ENCODE results near the gene EPS8L3. TPM values are rescaled to one million over a fixed set of nuclear protein-coding genes. Genes with fewer than 3 reads are reported as not detected.
A peak's percentile ranks its signal among the peaks of the same experiment; 100 is the strongest.

Gene EPS8L3
- total RNA-seq, 4 donors from 2014 or later, result 1.4 TPM; not detected in 3

DNA sequence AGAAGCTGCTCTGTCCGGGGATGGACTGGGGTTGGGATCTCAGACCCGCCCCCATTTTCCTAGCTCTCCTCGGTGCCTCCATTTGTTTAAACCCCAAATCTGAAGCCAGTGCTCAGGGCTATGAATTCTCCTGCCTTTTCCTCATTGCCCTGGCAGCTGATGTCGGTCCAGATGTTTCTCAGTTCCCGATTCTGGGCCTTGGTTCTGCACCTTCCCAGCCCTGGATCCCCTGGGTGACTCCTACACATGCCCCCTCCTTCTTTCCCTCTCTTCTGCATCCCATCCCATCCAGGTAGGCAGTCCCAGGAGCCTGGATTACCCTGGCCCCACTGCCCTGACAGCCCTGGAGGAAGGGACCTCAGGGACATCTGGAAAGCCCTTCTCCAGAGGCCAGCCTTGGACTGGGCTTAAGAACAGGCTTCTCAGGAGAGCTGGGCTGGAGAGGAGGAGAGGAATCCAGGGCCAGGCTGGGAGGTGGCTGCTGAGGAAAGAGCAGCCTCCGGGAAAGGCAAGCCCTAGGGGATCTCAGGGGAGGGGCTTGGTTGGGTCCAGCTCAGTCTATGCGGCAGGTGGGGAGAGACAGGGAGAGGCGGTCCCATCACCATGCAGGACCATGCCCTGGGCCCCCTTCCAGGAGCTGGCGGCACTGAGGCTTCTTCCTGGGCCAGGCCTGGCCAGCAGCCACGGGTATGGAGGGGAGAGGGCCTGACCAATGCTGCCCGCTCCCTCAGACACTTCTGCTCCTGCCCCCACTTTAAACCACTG, 6.8 kb upstream of the EPS8L3 start:
- TF ChIP-seq POLR2A (IDR thresholded peaks at IDR 0.05), result no peak
- TF ChIP-seq, protein P1, sequence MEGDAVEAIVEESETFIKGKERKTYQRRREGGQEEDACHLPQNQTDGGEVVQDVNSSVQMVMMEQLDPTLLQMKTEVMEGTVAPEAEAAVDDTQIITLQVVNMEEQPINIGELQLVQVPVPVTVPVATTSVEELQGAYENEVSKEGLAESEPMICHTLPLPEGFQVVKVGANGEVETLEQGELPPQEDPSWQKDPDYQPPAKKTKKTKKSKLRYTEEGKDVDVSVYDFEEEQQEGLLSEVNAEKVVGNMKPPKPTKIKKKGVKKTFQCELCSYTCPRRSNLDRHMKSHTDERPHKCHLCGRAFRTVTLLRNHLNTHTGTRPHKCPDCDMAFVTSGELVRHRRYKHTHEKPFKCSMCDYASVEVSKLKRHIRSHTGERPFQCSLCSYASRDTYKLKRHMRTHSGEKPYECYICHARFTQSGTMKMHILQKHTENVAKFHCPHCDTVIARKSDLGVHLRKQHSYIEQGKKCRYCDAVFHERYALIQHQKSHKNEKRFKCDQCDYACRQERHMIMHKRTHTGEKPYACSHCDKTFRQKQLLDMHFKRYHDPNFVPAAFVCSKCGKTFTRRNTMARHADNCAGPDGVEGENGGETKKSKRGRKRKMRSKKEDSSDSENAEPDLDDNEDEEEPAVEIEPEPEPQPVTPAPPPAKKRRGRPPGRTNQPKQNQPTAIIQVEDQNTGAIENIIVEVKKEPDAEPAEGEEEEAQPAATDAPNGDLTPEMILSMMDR (IDR thresholded peaks at IDR 0.05 in 4 of 5, conservative IDR thresholded peaks at IDR 0.05 in 1 of 5), result no peak
- H3K27ac ChIP-seq, result no peak overlapping the region
- no peak overlapping the region for H3K4me3 ChIP-seq
- ATAC-seq (no peak), DNase-seq (peak in 1 of 2 donors; percentile 6)
- H3K4me1 ChIP-seq, result peaks cover 0 to 3% of the 10 kb centered on the region in 2 donors
- H3K36me3 ChIP-seq, result no peaks in the 10 kb centered on the region
- H3K27me3 ChIP-seq, result no peaks in the 10 kb centered on the region
- in situ Hi-C loops (cut with MboI; ENCODE audit: low sequenced_read_pairs in 4 of 4) (loop anchor here (5.0 to 10.0 kb wide), 4 partner anchors 128 to 226 kb away; partner anchors contain the start of gene GNAI3 (in 4 of the 4)), intact Hi-C loops (cut with DNase I; ENCODE audit: low total_unique reads) (loop anchor here (5.0 kb wide), 1 partner anchor 53 kb away; no protein-coding TSS in a partner anchor)
- no peaks in the 10 kb centered on the region for H3K9me3 ChIP-seq

DNA sequence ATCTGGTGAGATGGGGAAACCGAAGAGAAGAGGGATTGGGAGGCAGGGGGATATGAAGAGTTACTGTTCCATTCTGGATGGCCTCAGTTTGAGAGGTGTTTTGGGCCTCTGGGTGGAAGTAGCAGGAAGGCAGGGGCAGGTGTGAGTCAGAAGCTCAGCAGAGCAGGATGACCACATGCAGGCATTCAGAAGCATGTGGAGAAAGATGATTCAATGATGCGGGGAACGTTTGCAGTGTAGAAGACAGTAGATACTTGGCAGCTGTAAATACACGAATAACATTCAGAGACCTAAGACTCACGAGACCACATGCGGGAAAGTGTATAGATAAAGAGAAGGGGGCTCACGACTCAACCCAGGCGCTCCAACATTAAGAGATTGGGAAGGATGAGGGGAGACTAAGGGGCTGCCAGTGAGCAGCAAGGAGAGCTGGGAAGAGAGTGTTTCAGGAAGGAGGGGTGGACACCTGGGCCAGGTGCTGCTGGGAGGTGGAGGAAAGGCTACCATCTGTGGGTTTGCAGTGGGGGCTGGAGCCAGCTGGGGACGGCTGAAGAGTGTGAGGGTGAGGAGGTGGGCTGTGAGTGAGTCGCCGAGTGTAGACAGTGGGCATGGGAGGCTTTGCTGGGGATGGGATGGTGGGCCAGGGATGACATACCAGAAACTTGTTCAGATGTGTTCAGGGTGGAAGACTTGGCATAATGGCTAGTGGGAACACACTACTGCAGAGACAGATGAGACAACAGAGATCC, 5.8 kb upstream of the EPS8L3 start:
- Histone ChIP-seq H3K4me1 (peaks cover 0 to 3% of the 10 kb centered on the region in 2 donors), H3K27ac (no peak overlapping the region), H3K36me3 (no peaks in the 10 kb centered on the region), H3K4me3 (no peak overlapping the region), H3K27me3 (no peaks in the 10 kb centered on the region), H3K9me3 (no peaks in the 10 kb centered on the region)
- in situ Hi-C loops (cut with MboI; ENCODE audit: low sequenced_read_pairs in 4 of 4) (loop anchor here (5.0 to 10.0 kb wide), 4 partner anchors 127 to 225 kb away; partner anchors contain the start of gene GNAI3 (in 4 of the 4)), intact Hi-C loops (cut with DNase I; ENCODE audit: low total_unique reads) (loop anchor here (5.0 kb wide), 1 partner anchor 52 kb away; no protein-coding TSS in a partner anchor)
- TF ChIP-seq, protein P1 (IDR thresholded peaks at IDR 0.05 in 4 of 5, conservative IDR thresholded peaks at IDR 0.05 in 1 of 5), result no peak
- TF ChIP-seq POLR2A (IDR thresholded peaks at IDR 0.05), result no peak
- ATAC-seq, result no peak
- peak in 1 of 2 donors; percentile 6 for DNase-seq

GRCh38 chr1:109768820-109769219, 5.1 kb upstream of the EPS8L3 start:
- ATAC-seq, result no peak
- intact Hi-C loops (cut with DNase I; ENCODE audit: low total_unique reads), result no loop called here

DNA sequence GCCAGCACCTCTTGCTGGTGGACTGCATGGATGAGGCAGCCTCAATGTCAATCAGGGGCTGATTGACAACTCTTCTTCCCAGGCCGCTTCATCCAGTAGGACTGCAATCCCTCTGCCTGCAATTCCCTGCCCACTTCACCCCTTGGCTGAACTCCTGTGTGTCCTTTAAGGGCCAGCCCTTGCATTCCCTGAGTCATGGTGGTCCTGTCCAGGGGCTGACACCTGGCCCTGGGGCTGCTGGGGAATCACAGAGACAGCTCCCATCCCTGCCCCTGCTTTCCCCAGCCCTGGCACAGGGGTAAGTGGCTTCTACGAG, 4.6 kb upstream of the EPS8L3 start:
- Histone ChIP-seq H3K9me3 (no peaks in the 10 kb centered on the region), H3K27me3 (no peaks in the 10 kb centered on the region), H3K4me3 (no peak overlapping the region), H3K4me1 (no peaks in the 10 kb centered on the region), H3K36me3 (no peaks in the 10 kb centered on the region), H3K27ac (no peak overlapping the region)
- TF ChIP-seq, protein P1 (IDR thresholded peaks at IDR 0.05 in 4 of 5, conservative IDR thresholded peaks at IDR 0.05 in 1 of 5), result no peak
- TF ChIP-seq POLR2A (IDR thresholded peaks at IDR 0.05), result no peak
- DNase-seq (peak in 1 of 2 donors; percentile 3), ATAC-seq (no peak)
- intact Hi-C loops (cut with DNase I; ENCODE audit: low total_unique reads) (no loop called here), in situ Hi-C loops (cut with MboI; ENCODE audit: low sequenced_read_pairs in 4 of 4) (no loop called here)

More at GRCh38 chr1:109768820-109769219, 5.1 kb upstream of the EPS8L3 start:
- H3K9me3 ChIP-seq, result no peaks in the 10 kb centered on the region
- H3K36me3 ChIP-seq, result no peaks in the 10 kb centered on the region
- no peaks in the 10 kb centered on the region for H3K27me3 ChIP-seq
- peaks cover 0 to 3% of the 10 kb centered on the region in 2 donors for H3K4me1 ChIP-seq
- no peak overlapping the region for H3K27ac ChIP-seq
- no peak overlapping the region for H3K4me3 ChIP-seq
- peak in 1 of 2 donors; percentile 5 for DNase-seq
- in situ Hi-C loops (cut with MboI; ENCODE audit: low sequenced_read_pairs in 4 of 4), result no loop called here
- TF ChIP-seq POLR2A (IDR thresholded peaks at IDR 0.05), result no peak
- TF ChIP-seq, protein P1 (IDR thresholded peaks at IDR 0.05 in 4 of 5, conservative IDR thresholded peaks at IDR 0.05 in 1 of 5), result no peak
